Urinary bladder (tissue), 4 donors: ENCODE data around the gene LSM7. TPM values are rescaled to one million over a fixed set of nuclear protein-coding genes. Genes with fewer than 3 reads are reported as not detected.

Experiments
- DNase-seq: peaks from one replicate; pipeline ENCODE4 v3.0.0-alpha.2; 2015; ENCODE audit errors: extremely low spot score
- H3K27ac ChIP-seq: one replicate; pipeline ENCODE4 v1.5.1; 2013; ENCODE audit warnings: low read depth, mild to moderate bottlenecking, moderate library complexity
- H3K36me3 ChIP-seq: one replicate; pipeline ENCODE4 v1.6.1; 2013; ENCODE audit warnings: mild to moderate bottlenecking, moderate library complexity; ENCODE audit not compliant: insufficient read depth
- H3K4me1 ChIP-seq: one replicate; pipeline ENCODE4 v1.6.1; 2013; ENCODE audit warnings: mild to moderate bottlenecking, moderate library complexity; ENCODE audit not compliant: insufficient read depth
- H3K4me3 ChIP-seq: one replicate; pipeline ENCODE4 v1.5.1; 2013; ENCODE audit warnings: low read depth, low read length
- WGBS: extraction: QIAGEN DNeasy Blood & Tissue Kit; methylation state at CpG from one replicate; pipeline ENCODE4 v1.1.7; 2013; 5-methylcytosine and 5-hydroxymethylcytosine counted together
- polyA plus RNA-seq: library from polyadenylated mRNA; stranded (reverse); fragments of 200-250 nt; gene quantifications from one replicate; pipeline ENCODE4 v1.2.3, GENCODE V29; 2013
- total RNA-seq: library from RNA; depleted of rRNA; stranded (reverse); fragments of >200 nt; gene quantifications from one replicate; pipeline ENCODE4 v1.2.3, GENCODE V29; 2014
- donor health status: healthy with polysubstance abuse.
- donor health status: healthy.

The LSM7 gene
- total and polyA plus RNA-seq, 2 donors = 46.5 to 189 TPM

- H3K4me1 ChIP-seq = peaks cover 2% of the 10 kb centered on the region
- H3K27ac ChIP-seq = no peak overlapping the region
- 2% methylated on average over 16 of the region's 16 CpGs for WGBS
These were observed 728 bp upstream of the LSM7 start for GRCh38 chr19:2329149-2329478.

GRCh38 chr19:2327773-2328400 lies 499 bp downstream of the LSM7 start:
- Histone ChIP-seq H3K4me3 (peak overlapping the region; percentile 92), H3K36me3 (peaks cover 2% of the 10 kb centered on the region), H3K4me1 (peaks cover 2% of the 10 kb centered on the region), H3K27ac (no peak overlapping the region)
- DNase-seq = no peak
- WGBS = 1% methylated on average over 18 of the region's 18 CpGs

More at GRCh38 chr19:2329149-2329478, 728 bp upstream of the LSM7 start:
- Histone ChIP-seq H3K36me3 (no peaks in the 10 kb centered on the region), H3K4me3 (peak overlapping the region; percentile 92)
- DNase-seq = no peak

- H3K4me3 ChIP-seq = no peak overlapping the region
- H3K27ac ChIP-seq = no peak overlapping the region
- H3K36me3 ChIP-seq = peaks cover 2% of the 10 kb centered on the region
- H3K4me1 ChIP-seq = peaks cover 2% of the 10 kb centered on the region
- 86% methylated on average over 16 of the region's 16 CpGs for WGBS
- DNase-seq = no peak
These were observed 1.6 kb downstream of the LSM7 start for GRCh38 chr19:2326699-2327360.

- no peak for DNase-seq
- 72% methylated on average over 29 of the region's 29 CpGs for WGBS
- peaks cover 5% of the 10 kb centered on the region for H3K36me3 ChIP-seq
These were observed 2.9 kb downstream of the LSM7 start for GRCh38 chr19:2325281-2326046.

GRCh38 chr19:2324220-2324948 lies 4.0 kb downstream of the LSM7 start:
- Histone ChIP-seq H3K36me3 (peaks cover 5% of the 10 kb centered on the region), H3K4me1 (peaks cover 2% of the 10 kb centered on the region), H3K4me3 (no peak overlapping the region), H3K27ac (no peak overlapping the region)
- no peak for DNase-seq
- WGBS = 89% methylated on average over 34 of the region's 34 CpGs

More at GRCh38 chr19:2325281-2326046, 2.9 kb downstream of the LSM7 start:
- no peak overlapping the region for H3K4me3 ChIP-seq
- H3K4me1 ChIP-seq = peaks cover 2% of the 10 kb centered on the region
- H3K27ac ChIP-seq = no peak overlapping the region

- WGBS = 93% methylated on average over 19 of the region's 19 CpGs
- Histone ChIP-seq H3K4me3 (no peak overlapping the region), H3K36me3 (peaks cover 5% of the 10 kb centered on the region), H3K4me1 (peaks cover 2% of the 10 kb centered on the region), H3K27ac (no peak overlapping the region)
- DNase-seq = no peak
These were observed 4.7 kb downstream of the LSM7 start for GRCh38 chr19:2323707-2324106.

- no peaks in the 10 kb centered on the region for H3K4me1 ChIP-seq
- H3K36me3 ChIP-seq = peaks cover 5% of the 10 kb centered on the region
- H3K4me3 ChIP-seq = no peak overlapping the region
- no peak for DNase-seq
- H3K27ac ChIP-seq = no peak overlapping the region
- 92% methylated on average over 39 of the region's 39 CpGs for WGBS
These were observed 6.7 kb downstream of the LSM7 start for GRCh38 chr19:2321565-2322283.

- H3K4me3 ChIP-seq = no peak overlapping the region
- 84% methylated on average over 12 of the region's 12 CpGs for WGBS
- H3K36me3 ChIP-seq = peaks cover 5% of the 10 kb centered on the region
- H3K4me1 ChIP-seq = no peaks in the 10 kb centered on the region
- H3K27ac ChIP-seq = no peak overlapping the region
- DNase-seq = no peak
These were observed 7.4 kb downstream of the LSM7 start for GRCh38 chr19:2320939-2321338.

- Histone ChIP-seq H3K27ac (no peak overlapping the region), H3K4me3 (no peak overlapping the region), H3K36me3 (peaks cover 5% of the 10 kb centered on the region), H3K4me1 (no peaks in the 10 kb centered on the region)
- no peak for DNase-seq
- WGBS = 65% methylated on average over 12 of the region's 12 CpGs
These were observed 8.3 kb downstream of the LSM7 start for GRCh38 chr19:2320049-2320448.

- no peak overlapping the region for H3K4me3 ChIP-seq
- 84% methylated on average over 20 of the region's 20 CpGs for WGBS
These were observed 8.8 kb downstream of the LSM7 start for GRCh38 chr19:2319551-2319950.

GRCh38 chr19:2318923-2319322 lies 9.5 kb downstream of the LSM7 start:
- WGBS = 88% methylated on average over 6 of the region's 6 CpGs
- Histone ChIP-seq H3K36me3 (peaks cover 5% of the 10 kb centered on the region), H3K27ac (no peak overlapping the region), H3K4me3 (no peak overlapping the region), H3K4me1 (no peaks in the 10 kb centered on the region)
- no peak for DNase-seq

More at GRCh38 chr19:2319551-2319950, 8.8 kb downstream of the LSM7 start:
- H3K27ac ChIP-seq = no peak overlapping the region
- no peak for DNase-seq
- no peaks in the 10 kb centered on the region for H3K4me1 ChIP-seq
- peaks cover 5% of the 10 kb centered on the region for H3K36me3 ChIP-seq

GRCh38 chr19:2317756-2318155 lies 10.6 kb downstream of the LSM7 start:
- WGBS = 76% methylated on average over 25 of the region's 25 CpGs
- H3K4me1 ChIP-seq = no peaks in the 10 kb centered on the region
- no peak for DNase-seq
- H3K4me3 ChIP-seq = no peak overlapping the region
- H3K27ac ChIP-seq = no peak overlapping the region
- peaks cover 2% of the 10 kb centered on the region for H3K36me3 ChIP-seq

GRCh38 chr19:2317300-2317699 lies 11.1 kb downstream of the LSM7 start:
- Histone ChIP-seq H3K36me3 (peaks cover 2% of the 10 kb centered on the region), H3K27ac (no peak overlapping the region), H3K4me1 (no peaks in the 10 kb centered on the region), H3K4me3 (no peak overlapping the region)
- DNase-seq = no peak
- 91% methylated on average over 13 of the region's 13 CpGs for WGBS
